Measurements from ENCODE around the gene DRAM1.
"Not testable (repeated sequence)": the region's sequence is repeated elsewhere in the genome, so short reads cannot be mapped to it uniquely, and the experiment has no call there.

Gene DRAM1

DNA sequence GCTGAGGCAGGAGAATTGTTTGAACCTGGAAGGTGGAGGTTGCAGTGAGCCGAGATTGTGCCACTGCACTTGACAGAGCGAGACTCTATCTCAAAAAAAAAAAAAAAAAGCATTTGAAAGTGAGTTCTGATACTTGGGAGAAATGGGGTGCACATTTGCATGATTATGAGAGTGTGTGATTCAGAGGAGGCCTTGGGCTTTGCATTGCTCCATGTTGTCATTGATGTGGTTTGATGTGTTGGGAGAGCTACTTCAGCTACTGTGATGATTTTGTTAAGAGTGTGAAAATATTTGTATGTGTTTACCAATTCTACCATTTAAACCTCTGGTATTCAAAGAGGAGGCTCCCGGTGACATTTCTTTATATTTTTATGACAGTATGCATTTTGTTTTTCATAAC, 24.4 kb downstream of the DRAM1 start:
- in situ Hi-C loops (cut with MboI; ENCODE audit: low sequenced_read_pairs) = no loop called here

DNA sequence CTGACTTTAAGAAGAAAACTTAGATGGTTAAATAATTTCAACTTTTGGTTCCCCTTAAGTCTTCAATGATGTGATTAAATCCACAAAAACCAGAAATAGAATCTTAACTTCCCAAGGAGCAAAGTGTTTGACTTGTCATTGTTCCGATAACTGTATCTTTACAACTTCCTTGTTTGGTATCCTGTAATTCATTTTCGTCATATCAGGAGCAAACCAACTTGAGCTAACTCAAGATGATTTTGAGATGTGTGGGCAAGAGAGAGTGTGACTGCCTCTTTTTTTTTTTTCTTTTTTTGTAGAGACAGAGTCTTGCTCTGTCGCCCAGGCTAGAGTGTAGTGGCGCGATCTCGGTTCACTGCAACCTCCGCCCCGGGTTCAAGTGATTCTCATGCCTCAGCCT, 25.3 kb downstream of the DRAM1 start:
- in situ Hi-C loops (cut with MboI; ENCODE audit: low sequenced_read_pairs) = no loop called here

DNA sequence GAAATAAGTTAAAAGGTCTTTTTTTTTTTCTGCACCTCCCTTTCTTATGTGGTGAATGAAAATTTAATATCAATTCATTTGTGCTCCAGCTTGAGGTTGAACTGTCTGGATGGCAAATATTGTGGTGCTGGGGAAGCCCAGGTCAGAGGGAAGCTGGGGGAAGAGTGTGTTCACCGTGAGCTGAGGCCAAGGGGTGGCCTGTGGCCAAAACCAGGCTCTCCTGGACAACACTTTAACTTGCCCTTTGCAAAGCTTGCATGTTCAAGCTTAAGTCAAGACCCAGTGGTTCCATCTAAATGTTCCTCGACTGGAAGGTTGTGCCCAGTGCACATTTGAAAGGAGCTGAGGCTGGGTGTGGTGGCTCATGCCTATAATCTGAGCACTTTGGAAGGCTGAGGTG, 28.8 kb downstream of the DRAM1 start:
- in situ Hi-C loops (cut with MboI; ENCODE audit: low sequenced_read_pairs) = no loop called here

DNA sequence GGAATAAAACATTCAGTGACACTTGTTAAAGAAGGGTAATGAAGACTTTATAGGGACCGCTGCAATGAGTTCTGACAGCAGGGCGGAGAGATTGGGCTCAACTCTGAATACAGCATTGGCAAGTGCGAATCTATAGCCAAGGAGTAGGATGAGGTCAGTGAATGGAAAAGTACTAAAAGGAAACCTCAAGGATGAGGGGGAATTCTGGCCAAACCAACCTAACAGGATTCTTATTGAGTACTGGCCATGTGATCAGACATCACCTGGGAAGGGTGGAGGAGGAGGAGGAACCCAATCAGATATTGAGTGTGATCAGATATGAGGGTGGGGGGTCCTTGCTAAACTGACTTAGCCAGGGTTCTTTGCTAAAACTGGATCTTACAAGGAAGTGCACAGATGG, 31.0 kb downstream of the DRAM1 start:
- in situ Hi-C loops (cut with MboI; ENCODE audit: low sequenced_read_pairs) = no loop called here

DNA sequence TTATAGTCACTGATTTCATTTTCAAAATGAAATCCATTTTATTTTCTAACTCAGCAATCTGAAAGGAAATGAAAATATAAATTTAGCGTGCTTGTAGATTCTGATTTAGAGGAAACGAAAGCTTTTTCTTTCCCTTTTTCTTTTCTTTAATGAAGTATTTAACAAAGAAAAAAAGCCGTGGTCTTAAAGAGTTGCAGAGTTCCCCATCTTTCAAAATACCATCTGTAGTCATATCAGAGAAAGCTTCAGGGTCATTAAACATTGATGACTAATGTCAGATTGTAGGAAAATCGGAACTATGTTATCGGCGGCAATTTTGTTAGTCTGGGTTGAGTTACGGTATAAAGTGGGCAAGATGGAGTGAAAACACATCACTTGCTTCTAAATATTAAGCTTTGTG, 32.3 kb downstream of the DRAM1 start:
- in situ Hi-C loops (cut with MboI; ENCODE audit: low sequenced_read_pairs) = no loop called here

DNA sequence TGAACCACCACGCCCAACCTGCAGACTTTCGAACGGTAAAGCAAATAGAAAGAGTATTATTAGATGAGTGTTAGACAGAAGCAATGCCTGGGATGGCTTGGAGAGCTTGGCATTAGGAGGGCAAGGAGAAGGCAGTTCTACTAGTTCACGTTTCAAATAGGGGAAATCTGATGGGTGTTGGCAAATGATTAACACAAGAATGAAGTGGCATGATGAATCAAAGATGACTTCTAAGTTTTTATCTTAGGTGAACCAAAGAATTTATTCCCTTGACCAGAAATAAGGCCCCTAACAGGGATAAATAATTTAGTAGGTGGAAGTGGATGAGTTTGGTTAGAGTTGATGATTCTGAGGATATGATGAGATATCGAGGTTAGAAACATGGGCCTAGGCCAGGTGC, 38.5 kb downstream of the DRAM1 start:
- in situ Hi-C loops (cut with MboI; ENCODE audit: low sequenced_read_pairs) = no loop called here

DNA sequence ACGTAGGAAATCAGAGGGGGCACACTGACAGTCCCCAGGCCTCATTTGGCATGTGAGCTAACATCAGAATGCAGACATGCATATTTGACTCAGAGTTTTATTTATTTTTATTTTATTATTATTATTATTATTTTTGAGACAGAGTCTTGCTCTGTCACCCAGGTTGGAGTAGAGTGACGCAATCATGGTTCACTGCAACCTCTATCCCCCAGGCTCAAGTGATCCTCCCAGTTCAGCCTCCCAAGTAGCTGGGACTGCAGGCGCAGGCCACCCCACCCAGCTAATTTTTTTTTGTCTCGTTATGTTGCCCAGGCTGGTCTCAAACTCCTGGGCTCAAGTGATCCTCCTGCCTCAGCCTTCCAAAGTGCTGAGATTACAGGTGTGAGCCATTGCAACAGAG, 41.4 kb downstream of the DRAM1 start:
- in situ Hi-C loops (cut with MboI; ENCODE audit: low sequenced_read_pairs) = not testable (repeated sequence)

DNA sequence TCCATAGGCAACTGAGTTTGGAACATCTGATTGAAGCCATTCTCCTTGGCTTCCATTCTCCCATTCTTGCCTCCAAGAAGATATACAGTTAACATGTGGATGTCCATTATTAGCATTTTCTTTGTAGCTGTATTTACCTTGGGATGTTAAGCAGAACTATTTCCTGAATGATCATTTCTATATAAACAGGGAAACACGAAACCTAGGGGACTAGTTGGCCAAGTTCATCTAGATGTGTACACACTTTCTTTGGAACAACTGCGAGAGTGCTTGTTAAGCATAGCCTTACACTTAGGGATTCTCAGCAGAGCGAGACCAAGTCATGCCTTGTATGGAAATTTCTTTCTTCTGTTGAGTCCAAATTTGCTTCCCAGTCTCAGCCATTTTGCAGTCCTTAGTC, 42.1 kb downstream of the DRAM1 start:
- in situ Hi-C loops (cut with MboI; ENCODE audit: low sequenced_read_pairs) = no loop called here

DNA sequence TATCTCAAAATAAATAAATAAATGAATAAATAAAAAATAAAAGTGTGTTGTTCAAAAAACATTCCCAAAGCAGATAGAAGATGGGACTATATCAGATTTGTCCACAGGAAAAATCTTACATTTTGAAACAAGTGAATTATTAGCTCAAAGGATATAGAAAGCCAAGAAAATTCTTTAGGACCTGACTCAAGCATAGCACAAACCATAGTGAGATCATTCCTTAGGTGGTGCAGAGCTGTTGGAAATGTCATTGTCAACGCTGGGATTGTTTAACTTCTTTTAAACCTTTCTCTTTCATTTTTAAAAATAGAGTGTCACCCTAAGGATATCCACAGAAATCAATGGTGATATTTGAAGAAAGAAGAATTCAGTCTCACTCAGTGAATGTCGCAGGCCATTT, 43.5 kb downstream of the DRAM1 start:
- in situ Hi-C loops (cut with MboI; ENCODE audit: low sequenced_read_pairs) = no loop called here

DNA sequence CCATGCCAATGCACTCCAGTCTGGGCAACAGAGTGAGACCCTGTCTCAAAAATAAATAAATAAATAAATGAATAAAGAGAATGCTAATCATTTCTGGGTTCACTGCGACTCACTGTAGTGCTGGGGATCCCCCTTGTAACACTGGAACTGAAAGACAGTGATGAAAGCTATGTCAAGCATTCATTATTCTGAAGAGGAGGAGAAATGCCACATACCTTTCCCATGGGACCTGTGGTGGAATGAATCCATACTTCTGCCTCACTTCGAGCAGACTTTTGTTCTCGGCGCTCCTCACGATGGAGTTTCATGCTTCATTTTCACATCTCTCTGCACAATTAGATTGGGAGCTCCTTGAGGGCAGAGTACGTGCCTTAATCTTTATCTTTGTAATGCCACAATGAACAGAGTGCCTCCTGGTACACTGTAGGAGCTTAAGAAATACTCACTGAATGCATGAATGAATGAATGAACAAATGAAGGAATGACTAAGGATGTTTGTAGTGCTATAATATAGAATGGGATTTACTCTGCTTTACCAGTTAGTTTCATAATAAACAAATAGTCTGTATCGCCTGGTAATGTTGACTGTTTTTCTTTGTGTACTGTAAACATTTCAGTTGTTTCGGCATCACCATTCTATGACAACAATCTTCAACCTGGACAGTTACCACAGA, 45.8 kb downstream of the DRAM1 start:
- in situ Hi-C loops (cut with MboI; ENCODE audit: low sequenced_read_pairs) = no loop called here

DNA sequence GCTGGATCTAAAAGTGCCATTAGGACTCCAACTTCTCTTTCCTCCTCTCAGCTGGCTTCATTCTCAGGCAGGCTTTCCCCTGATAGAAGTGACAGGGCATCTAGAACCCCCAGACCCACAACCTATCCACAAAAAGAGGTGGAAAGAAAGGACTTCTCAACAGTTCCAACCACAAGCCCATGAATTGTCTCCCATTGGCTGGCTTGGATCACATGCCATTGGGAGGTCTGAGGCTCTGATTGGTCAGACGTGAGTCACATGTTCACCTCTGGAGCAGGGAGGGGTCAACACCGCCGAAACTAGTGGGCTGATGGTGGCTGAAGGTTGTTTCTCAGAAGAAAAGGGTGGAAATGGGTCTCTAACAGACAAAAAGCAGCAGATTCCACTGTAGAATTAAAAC, 47.2 kb downstream of the DRAM1 start:
- in situ Hi-C loops (cut with MboI; ENCODE audit: low sequenced_read_pairs) = loop anchor here (25.0 kb wide), 1 partner anchor 563 kb away; the partner anchor contains the start of gene IGF1

DNA sequence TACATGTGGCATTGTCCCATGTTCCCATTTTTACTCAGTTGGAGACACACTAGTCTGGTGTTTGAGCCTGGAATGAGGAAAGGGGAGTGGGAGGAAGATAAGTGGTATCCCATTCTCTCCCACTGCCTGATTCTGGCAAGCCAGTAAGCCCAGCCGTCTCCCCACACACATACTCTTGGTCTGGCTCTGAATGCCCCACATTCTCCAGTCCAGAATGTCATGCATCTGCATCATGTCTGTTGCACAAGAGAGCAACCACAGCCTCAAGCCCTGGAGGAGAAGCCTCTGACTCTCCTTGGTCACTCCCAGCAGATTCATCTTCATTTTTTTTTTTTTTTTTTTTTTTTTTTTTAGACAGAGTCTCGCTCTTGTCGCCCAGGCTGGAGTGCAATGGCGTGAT, 48.0 kb downstream of the DRAM1 start:
- in situ Hi-C loops (cut with MboI; ENCODE audit: low sequenced_read_pairs) = loop anchor here (25.0 kb wide), 1 partner anchor 562 kb away; the partner anchor contains the start of gene IGF1

DNA sequence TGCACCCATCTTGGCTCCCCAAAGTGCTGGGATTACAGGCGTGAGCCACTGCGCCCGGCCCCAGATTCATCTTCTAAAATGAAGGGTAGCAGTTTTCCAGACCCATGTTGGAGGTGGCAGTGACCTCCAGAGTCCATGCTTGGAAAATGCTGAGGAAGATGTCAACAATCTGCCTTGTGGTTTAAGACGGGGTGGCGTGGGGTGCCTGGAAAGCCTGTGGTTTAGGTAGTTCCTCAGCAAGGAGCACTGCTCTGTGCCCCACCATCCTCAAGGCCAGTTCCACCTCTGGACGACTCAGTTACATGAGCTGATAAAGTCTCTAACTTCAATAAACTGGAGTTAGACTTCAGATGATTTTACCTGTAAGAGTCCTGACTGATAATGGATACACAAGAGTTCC, 48.6 kb downstream of the DRAM1 start:
- in situ Hi-C loops (cut with MboI; ENCODE audit: low sequenced_read_pairs) = loop anchor here (25.0 kb wide), 1 partner anchor 561 kb away; the partner anchor contains the start of gene IGF1

DNA sequence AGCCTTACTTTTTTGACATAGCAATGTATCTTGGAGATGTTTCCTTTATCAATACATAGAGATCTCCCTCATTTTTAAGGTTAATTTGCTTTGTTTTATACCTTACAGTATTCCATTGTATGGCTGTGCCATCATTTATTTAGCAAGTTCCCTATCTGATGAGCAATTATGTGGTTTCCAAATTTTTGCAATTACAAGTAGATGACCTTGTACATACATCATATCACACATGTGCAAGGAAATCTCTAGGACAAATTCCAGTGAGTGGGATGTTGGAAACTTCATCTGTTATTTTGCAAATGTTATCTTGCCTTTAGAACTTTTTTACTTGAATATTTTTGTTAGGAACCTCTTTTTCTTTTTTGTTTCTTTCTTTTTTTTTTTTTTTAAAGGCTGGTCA, 49.7 kb downstream of the DRAM1 start:
- in situ Hi-C loops (cut with MboI; ENCODE audit: low sequenced_read_pairs) = loop anchor here (25.0 kb wide), 1 partner anchor 560 kb away; the partner anchor contains the start of gene IGF1

DNA sequence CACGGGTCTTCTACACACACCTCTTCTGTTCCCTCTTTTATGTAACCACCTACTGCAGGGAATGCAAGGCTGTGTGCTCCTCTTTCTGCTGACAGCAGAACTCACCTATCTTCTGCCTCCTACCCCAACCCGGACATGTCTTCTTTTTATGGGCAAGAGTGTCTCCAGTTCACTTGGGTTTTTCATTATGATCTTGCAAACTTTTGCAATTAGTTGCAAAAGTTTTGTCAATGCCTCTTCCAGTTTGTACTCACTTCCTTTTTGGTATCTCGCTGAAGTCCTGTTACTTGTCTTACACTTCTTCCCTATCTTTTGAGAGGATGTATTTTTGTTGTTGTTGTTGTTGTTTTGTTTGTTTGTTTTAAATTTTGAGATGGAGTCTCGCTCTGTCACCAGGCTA, 50.6 kb downstream of the DRAM1 start:
- in situ Hi-C loops (cut with MboI; ENCODE audit: low sequenced_read_pairs) = loop anchor here (25.0 kb wide), 1 partner anchor 559 kb away; the partner anchor contains the start of gene IGF1

DNA sequence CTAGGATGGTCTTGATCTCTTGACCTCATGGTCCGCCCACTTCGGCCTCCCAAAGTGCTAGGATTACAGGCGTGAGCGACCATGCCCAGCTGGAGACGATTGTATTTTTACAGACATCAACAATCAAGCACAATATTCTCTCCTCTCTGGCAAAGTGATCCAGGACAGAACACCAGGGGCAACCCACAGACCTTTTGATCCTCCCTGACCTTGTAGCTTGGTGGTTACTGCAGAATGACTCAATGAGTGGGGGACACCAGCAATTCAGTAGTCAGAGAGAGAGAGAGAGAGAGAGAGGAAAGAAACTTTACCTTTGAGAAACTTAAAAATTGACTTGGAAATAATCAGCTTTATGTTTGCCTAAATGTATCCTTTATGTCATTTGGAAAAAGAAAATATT, 51.2 kb downstream of the DRAM1 start:
- in situ Hi-C loops (cut with MboI; ENCODE audit: low sequenced_read_pairs) = loop anchor here (25.0 kb wide), 1 partner anchor 559 kb away; the partner anchor contains the start of gene IGF1

DNA sequence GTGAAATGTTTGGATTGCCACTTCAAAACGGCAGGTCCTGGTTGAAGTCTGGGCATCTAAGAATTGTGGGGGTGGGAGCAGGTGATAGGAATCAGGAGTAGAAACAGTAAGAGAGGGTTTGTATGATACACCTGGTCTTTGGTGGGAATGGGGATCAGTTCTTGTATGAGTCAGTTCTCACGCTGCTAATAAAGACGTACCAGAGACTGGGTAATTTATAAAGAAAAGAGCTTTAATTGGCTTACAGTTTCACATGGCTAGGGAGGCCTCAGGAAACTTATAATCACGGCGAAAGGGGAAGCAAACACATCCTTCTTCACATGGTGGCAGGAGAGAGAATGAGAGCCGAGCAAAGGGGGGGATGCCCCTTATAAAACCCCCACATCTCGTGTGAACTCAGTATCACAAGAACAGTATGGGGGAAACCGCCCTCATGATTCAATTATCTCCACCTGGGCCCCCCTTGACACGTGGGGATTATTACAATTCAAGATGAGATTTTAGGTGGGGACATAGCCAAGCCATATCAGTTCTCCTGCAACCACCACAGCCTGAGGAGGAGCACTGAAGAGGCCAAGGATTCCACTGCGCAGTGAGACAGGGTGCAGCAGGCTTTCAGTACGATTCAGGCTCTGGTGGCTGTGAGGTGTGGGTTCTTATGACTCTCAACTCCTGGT, 52.1 kb downstream of the DRAM1 start:
- in situ Hi-C loops (cut with MboI; ENCODE audit: low sequenced_read_pairs) = loop anchor here (25.0 kb wide), 1 partner anchor 558 kb away; the partner anchor contains the start of gene IGF1

DNA sequence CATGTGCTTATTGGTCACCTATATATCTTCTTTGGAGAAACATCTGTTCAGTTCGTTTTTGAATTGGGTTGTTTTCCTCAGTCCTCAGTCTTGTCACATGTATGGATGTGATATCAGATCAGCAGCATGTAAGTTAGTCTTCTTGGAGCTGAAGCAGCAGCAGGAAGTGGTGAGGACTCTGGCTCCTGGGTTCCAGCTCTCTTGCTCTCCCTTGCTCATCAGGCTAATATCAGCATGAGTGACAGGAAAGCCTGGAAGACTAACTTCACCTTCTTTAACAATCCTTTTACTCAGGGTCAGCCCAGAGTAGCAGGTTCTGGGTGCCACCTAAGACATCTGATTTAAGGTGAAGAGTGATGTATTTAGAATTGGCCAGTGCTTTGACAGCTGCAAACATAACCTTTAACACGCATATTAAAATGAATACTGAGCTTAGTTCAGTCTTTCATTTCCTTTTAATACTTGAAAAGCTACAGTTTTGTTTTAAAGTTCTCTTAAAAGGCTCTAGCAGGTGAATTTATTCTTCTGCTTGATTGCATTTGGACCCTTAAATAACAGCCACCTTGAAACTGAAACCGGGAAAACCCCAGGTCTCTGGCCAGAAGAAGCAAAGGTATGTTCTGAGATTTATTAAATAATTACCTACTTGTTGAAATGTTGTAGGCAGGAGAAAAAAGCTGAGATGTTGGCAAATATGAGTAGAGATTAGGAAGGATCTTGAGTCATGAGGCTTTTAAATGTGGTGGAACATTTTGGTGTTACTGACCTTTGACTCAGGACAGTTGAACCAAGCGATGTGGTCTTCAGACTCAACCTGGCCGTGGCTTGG, 54.3 kb downstream of the DRAM1 start:
- in situ Hi-C loops (cut with MboI; ENCODE audit: low sequenced_read_pairs) = loop anchor here (25.0 kb wide), 1 partner anchor 556 kb away; the partner anchor contains the start of gene IGF1

DNA sequence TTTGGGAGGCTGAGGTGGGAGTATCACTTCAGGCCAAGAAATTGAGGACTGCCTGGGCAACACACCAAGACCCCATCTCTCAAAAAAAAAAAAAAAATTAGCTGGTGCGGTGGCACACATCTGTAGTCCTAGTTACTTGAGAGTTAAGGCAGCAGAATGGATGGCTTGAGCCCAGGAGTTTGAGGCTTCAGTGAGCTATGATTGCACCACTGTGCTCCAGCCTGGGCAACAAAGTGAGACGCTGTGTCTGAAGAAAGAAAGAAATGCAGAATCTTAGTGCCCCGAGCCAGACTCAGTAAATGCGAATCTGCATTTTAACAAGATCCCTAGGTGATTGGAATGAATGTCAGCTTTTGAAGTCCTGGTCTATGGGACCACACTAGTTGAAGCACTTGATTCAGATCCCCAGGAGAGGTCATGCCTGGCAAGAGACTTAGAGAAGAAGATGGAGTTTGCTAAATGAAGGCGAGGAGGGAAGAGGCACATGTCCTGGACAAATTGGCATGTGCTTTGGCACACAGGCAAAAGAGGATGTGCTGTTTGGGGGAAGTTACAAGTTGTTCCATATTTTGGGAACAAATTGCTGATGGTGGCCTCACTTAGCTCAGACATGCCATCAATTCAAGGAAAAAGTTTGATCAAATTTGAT, 56.6 kb downstream of the DRAM1 start:
- in situ Hi-C loops (cut with MboI; ENCODE audit: low sequenced_read_pairs) = loop anchor here (25.0 kb wide), 1 partner anchor 553 kb away; the partner anchor contains the start of gene IGF1

DNA sequence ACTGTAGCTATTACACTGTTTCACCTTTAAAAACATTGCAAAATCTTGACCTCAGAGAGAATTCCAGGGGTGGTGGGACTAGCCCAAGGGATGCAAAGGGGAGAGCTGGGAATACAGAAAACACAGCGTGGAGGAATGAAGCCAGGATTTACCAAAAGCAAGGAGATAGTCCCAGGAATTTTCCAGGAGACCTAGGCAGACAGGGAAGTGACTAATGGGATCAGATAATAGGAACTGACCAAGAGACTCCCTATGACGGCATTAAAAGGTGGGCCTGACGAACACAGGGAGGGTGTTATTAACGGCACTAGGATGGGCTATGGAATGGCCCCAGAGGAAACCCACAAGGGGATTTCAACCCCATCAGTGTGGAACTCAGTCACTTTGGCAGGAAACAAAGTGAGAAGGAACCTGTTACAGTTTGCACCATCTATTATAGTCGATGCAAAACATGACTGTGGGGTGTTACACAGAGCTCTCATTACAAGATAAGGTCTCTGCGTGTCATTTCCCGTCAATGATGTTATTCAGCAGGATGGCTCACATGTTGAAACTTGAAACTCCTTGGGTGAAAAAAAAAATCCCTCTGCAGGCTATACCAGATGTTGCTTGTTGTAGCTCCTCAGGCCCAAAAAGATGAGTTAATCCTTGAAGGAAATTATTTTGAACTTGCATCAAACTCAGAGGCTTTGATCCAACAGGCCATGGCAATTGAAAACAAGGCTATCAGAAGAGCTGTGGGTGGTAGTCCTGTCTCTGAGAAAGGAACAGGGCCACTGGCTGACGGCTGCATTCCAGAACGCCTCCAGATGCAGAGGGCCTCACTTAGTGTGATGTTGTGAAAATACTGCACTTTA, 58.7 kb downstream of the DRAM1 start:
- in situ Hi-C loops (cut with MboI; ENCODE audit: low sequenced_read_pairs) = loop anchor here (25.0 kb wide), 1 partner anchor 551 kb away; the partner anchor contains the start of gene IGF1

Data from HL-60/S4 (cell line).